ENCODE results near the gene ATG7.
"Not testable (repeated sequence)": the region's sequence is repeated elsewhere in the genome, so short reads cannot be mapped to it uniquely, and the experiment has no call there.

Gene ATG7

GRCh38 chr3:11250902-11251806 is 21.0 kb upstream of the ATG7 start:
- Histone ChIP-seq H4K8ac (ENCODE audit: low read depth, low read length) (no peak overlapping the region), H3K4me3 (ENCODE audit: low read length in 2 of 2) (no peak overlapping the region), H3K9me3 (replicated peaks in 1 of 2; ENCODE audit: control insufficient read depth in 2 of 2, insufficient read depth in 1 of 2, low read depth in 1 of 2, low read length in 2 of 2) (no peaks in the 10 kb centered on the region)

GRCh38 chr3:11251807-11252176 is 20.4 kb upstream of the ATG7 start:
- no peaks in the 10 kb centered on the region for H3K79me1 ChIP-seq (ENCODE audit: low read depth, low read length)
- H2AFZ ChIP-seq (ENCODE audit: low read length) = no peak overlapping the region
- H4K8ac ChIP-seq (ENCODE audit: low read depth, low read length) = no peak overlapping the region
- H3K27ac ChIP-seq (replicated peaks; ENCODE audit: low read length) = no peak overlapping the region
- no peak overlapping the region for H3K4me2 ChIP-seq (ENCODE audit: insufficient read depth, low read length, poor library complexity, severe bottlenecking)
- H3K4me3 ChIP-seq (ENCODE audit: low read length in 2 of 2) = no peak overlapping the region
- no peak overlapping the region for H4K91ac ChIP-seq (ENCODE audit: low read depth, low read length, poor library complexity)
- H3K36me3 ChIP-seq (replicated peaks in 1 of 2; ENCODE audit: control insufficient read depth in 2 of 2, insufficient read depth in 2 of 2, low read length in 2 of 2) = no peaks in the 10 kb centered on the region
- no peak overlapping the region for H2BK12ac ChIP-seq (ENCODE audit: low read length)
- peaks cover 0 to 13% (median 0%) of the 10 kb centered on the region in 3 experiments for H3K27me3 ChIP-seq (ENCODE audit: control insufficient read depth in 3 of 3, insufficient read depth in 3 of 3, low read depth in 1 of 3, low read length in 3 of 3)
- H3K9ac ChIP-seq (ENCODE audit: low read depth, low read length, poor library complexity) = no peak overlapping the region
- WGBS, 2 donors (ENCODE audit: extremely low coverage in 2 of 2, insufficient read length in 2 of 2, insufficient replicate concordance in 1 of 2) = no CpG with 5 or more reads among the region's 6 CpGs
- no peak overlapping the region for H3K4ac ChIP-seq (ENCODE audit: low read length)
- H2BK15ac ChIP-seq (ENCODE audit: low read length) = no peak overlapping the region
- no peak overlapping the region for H2AK5ac ChIP-seq (ENCODE audit: low read depth, low read length)
- no peak for DNase-seq (ENCODE audit: low spot score)
- H3K4me1 ChIP-seq (ENCODE audit: control insufficient read depth in 2 of 2, insufficient read depth in 1 of 2, low read depth in 1 of 2, low read length in 2 of 2) = no peaks in the 10 kb centered on the region
- no peak overlapping the region for H3K18ac ChIP-seq (ENCODE audit: low read length)
- H2BK120ac ChIP-seq (ENCODE audit: low read depth, low read length) = no peak overlapping the region
- no peaks in the 10 kb centered on the region for H3K9me3 ChIP-seq (replicated peaks in 1 of 2; ENCODE audit: control insufficient read depth in 2 of 2, insufficient read depth in 1 of 2, low read depth in 1 of 2, low read length in 2 of 2)
- H3K23ac ChIP-seq (ENCODE audit: low read depth, low read length, poor library complexity) = no peak overlapping the region
- H3K14ac ChIP-seq (ENCODE audit: low read length) = no peak overlapping the region
- no peak overlapping the region for H2BK5ac ChIP-seq (ENCODE audit: low read length)

More at GRCh38 chr3:11250902-11251806, 21.0 kb upstream of the ATG7 start:
- H3K14ac ChIP-seq (ENCODE audit: low read length) = no peak overlapping the region
- H3K36me3 ChIP-seq (replicated peaks in 1 of 2; ENCODE audit: control insufficient read depth in 2 of 2, insufficient read depth in 2 of 2, low read length in 2 of 2) = no peaks in the 10 kb centered on the region
- no peaks in the 10 kb centered on the region for H3K79me1 ChIP-seq (ENCODE audit: low read depth, low read length)
- no peak overlapping the region for H2AFZ ChIP-seq (ENCODE audit: low read length)
- H3K27me3 ChIP-seq (ENCODE audit: control insufficient read depth in 3 of 3, insufficient read depth in 3 of 3, low read depth in 1 of 3, low read length in 3 of 3) = peaks cover 0 to 13% (median 0%) of the 10 kb centered on the region in 3 experiments
- no peak overlapping the region for H3K4ac ChIP-seq (ENCODE audit: low read length)
- WGBS, 2 donors (ENCODE audit: extremely low coverage in 2 of 2, insufficient read length in 2 of 2, insufficient replicate concordance in 1 of 2) = no CpG with 5 or more reads among the region's 10 CpGs
- no peak overlapping the region for H3K27ac ChIP-seq (replicated peaks; ENCODE audit: low read length)
- no peak overlapping the region for H2BK5ac ChIP-seq (ENCODE audit: low read length)
- H3K4me1 ChIP-seq (ENCODE audit: control insufficient read depth in 2 of 2, insufficient read depth in 1 of 2, low read depth in 1 of 2, low read length in 2 of 2) = no peaks in the 10 kb centered on the region
- H3K18ac ChIP-seq (ENCODE audit: low read length) = no peak overlapping the region
- no peak overlapping the region for H2BK12ac ChIP-seq (ENCODE audit: low read length)
- no peak overlapping the region for H3K9ac ChIP-seq (ENCODE audit: low read depth, low read length, poor library complexity)
- H4K91ac ChIP-seq (ENCODE audit: low read depth, low read length, poor library complexity) = no peak overlapping the region
- no peak for DNase-seq (ENCODE audit: low spot score)
- no peak overlapping the region for H3K4me2 ChIP-seq (ENCODE audit: insufficient read depth, low read length, poor library complexity, severe bottlenecking)
- H3K23ac ChIP-seq (ENCODE audit: low read depth, low read length, poor library complexity) = no peak overlapping the region
- H2BK15ac ChIP-seq (ENCODE audit: low read length) = no peak overlapping the region
- H2AK5ac ChIP-seq (ENCODE audit: low read depth, low read length) = no peak overlapping the region
- no peak overlapping the region for H2BK120ac ChIP-seq (ENCODE audit: low read depth, low read length)

- H2AFZ ChIP-seq (ENCODE audit: low read length) = no peak overlapping the region
- no peaks in the 10 kb centered on the region for H3K4me1 ChIP-seq (ENCODE audit: control insufficient read depth in 2 of 2, insufficient read depth in 1 of 2, low read depth in 1 of 2, low read length in 2 of 2)
- no peak overlapping the region for H3K23ac ChIP-seq (ENCODE audit: low read depth, low read length, poor library complexity)
- H3K18ac ChIP-seq (ENCODE audit: low read length) = no peak overlapping the region
- no peak overlapping the region for H3K27ac ChIP-seq (replicated peaks; ENCODE audit: low read length)
- H2BK120ac ChIP-seq (ENCODE audit: low read depth, low read length) = no peak overlapping the region
- no peak overlapping the region for H4K91ac ChIP-seq (ENCODE audit: low read depth, low read length, poor library complexity)
- no peaks in the 10 kb centered on the region for H3K9me3 ChIP-seq (replicated peaks in 1 of 2; ENCODE audit: control insufficient read depth in 2 of 2, insufficient read depth in 1 of 2, low read depth in 1 of 2, low read length in 2 of 2)
- no peak overlapping the region for H2AK5ac ChIP-seq (ENCODE audit: low read depth, low read length)
- peaks cover 1% of the 10 kb centered on the region for H3K79me1 ChIP-seq (ENCODE audit: low read depth, low read length)
- no peak overlapping the region for H4K8ac ChIP-seq (ENCODE audit: low read depth, low read length)
- no peak overlapping the region for H2BK15ac ChIP-seq (ENCODE audit: low read length)
- no CpG with 5 or more reads among the region's 6 CpGs for WGBS, 2 donors (ENCODE audit: extremely low coverage in 2 of 2, insufficient read length in 2 of 2, insufficient replicate concordance in 1 of 2)
- no peak for DNase-seq (ENCODE audit: low spot score)
- peaks cover 0 to 9% (median 0%) of the 10 kb centered on the region in 3 experiments for H3K27me3 ChIP-seq (ENCODE audit: control insufficient read depth in 3 of 3, insufficient read depth in 3 of 3, low read depth in 1 of 3, low read length in 3 of 3)
- no peak overlapping the region for H3K14ac ChIP-seq (ENCODE audit: low read length)
- no peak overlapping the region for H2BK5ac ChIP-seq (ENCODE audit: low read length)
- H3K4me3 ChIP-seq (ENCODE audit: low read length in 2 of 2) = no peak overlapping the region
- H3K9ac ChIP-seq (ENCODE audit: low read depth, low read length, poor library complexity) = no peak overlapping the region
- H2BK12ac ChIP-seq (ENCODE audit: low read length) = no peak overlapping the region
- H3K4ac ChIP-seq (ENCODE audit: low read length) = no peak overlapping the region
- H3K36me3 ChIP-seq (replicated peaks in 1 of 2; ENCODE audit: control insufficient read depth in 2 of 2, insufficient read depth in 2 of 2, low read length in 2 of 2) = no peaks in the 10 kb centered on the region
- H3K4me2 ChIP-seq (ENCODE audit: insufficient read depth, low read length, poor library complexity, severe bottlenecking) = no peak overlapping the region
Measured at GRCh38 chr3:11254876-11255275, 17.3 kb upstream of the ATG7 start.

GRCh38 chr3:11255537-11255936 is 16.7 kb upstream of the ATG7 start:
- H3K14ac ChIP-seq (ENCODE audit: low read length); H3K9ac ChIP-seq (ENCODE audit: low read depth, low read length, poor library complexity); H3K9me3 ChIP-seq (replicated peaks in 1 of 2; ENCODE audit: control insufficient read depth in 2 of 2, insufficient read depth in 1 of 2, low read depth in 1 of 2, low read length in 2 of 2); H2BK120ac ChIP-seq (ENCODE audit: low read depth, low read length); H3K36me3 ChIP-seq (replicated peaks in 1 of 2; ENCODE audit: control insufficient read depth in 2 of 2, insufficient read depth in 2 of 2, low read length in 2 of 2); H3K4me2 ChIP-seq (ENCODE audit: insufficient read depth, low read length, poor library complexity, severe bottlenecking); H4K91ac ChIP-seq (ENCODE audit: low read depth, low read length, poor library complexity); H2BK15ac ChIP-seq (ENCODE audit: low read length); H3K27ac ChIP-seq (replicated peaks; ENCODE audit: low read length); H3K4me3 ChIP-seq (ENCODE audit: low read length in 2 of 2); H3K79me1 ChIP-seq (ENCODE audit: low read depth, low read length); H4K8ac ChIP-seq (ENCODE audit: low read depth, low read length); H2BK12ac ChIP-seq (ENCODE audit: low read length); H3K27me3 ChIP-seq (ENCODE audit: control insufficient read depth in 3 of 3, insufficient read depth in 3 of 3, low read depth in 1 of 3, low read length in 3 of 3); H2AFZ ChIP-seq (ENCODE audit: low read length); H3K4ac ChIP-seq (ENCODE audit: low read length); H3K4me1 ChIP-seq (ENCODE audit: control insufficient read depth in 2 of 2, insufficient read depth in 1 of 2, low read depth in 1 of 2, low read length in 2 of 2); H3K23ac ChIP-seq (ENCODE audit: low read depth, low read length, poor library complexity); DNase-seq (ENCODE audit: low spot score); H2BK5ac ChIP-seq (ENCODE audit: low read length); H2AK5ac ChIP-seq (ENCODE audit: low read depth, low read length); H3K18ac ChIP-seq (ENCODE audit: low read length): not testable (repeated sequence)
- WGBS, 2 donors (ENCODE audit: extremely low coverage in 2 of 2, insufficient read length in 2 of 2, insufficient replicate concordance in 1 of 2) = no CpG with 5 or more reads among the region's 5 CpGs
